Smooth muscle cell (in vitro differentiated cells): Measurements from ENCODE around the gene SYNDIG1. TPM values are rescaled to one million over a fixed set of nuclear protein-coding genes. Genes with fewer than 3 reads are reported as not detected.

Source experiments
- DNase-seq: peaks from one replicate; lab custom pipeline; 2025; ENCODE audit not compliant: unreplicated experiment; lab: John Stamatoyannopoulos, UW
- H2AFZ ChIP-seq: fragments of 200-600 bp; sonication (generic); 2 replicates; pipeline ENCODE4 v1.6.0; 2016; ENCODE audit warnings: antibody characterized with exemption, low read depth, mild to moderate bottlenecking
- H3F3A ChIP-seq: fragments of 200-600 bp; sonication (generic); 2 replicates; pipeline ENCODE4 v1.6.0; 2017; ENCODE audit warnings: antibody characterized with exemption, low read depth
- H3K27ac ChIP-seq: fragments of 200-600 bp; sonication (generic); 2 replicates; pipeline ENCODE4 v1.5.1; 2016; ENCODE audit warnings: low read depth, mild to moderate bottlenecking
- H3K27me3 ChIP-seq: fragments of 200-600 bp; sonication (generic); 2 replicates; pipeline ENCODE4 v1.6.1; 2016; ENCODE audit warnings: low read depth, mild to moderate bottlenecking
- H3K36me3 ChIP-seq: fragments of 200-600 bp; sonication (generic); 2 replicates; pipeline ENCODE4 v1.5.1; 2016; ENCODE audit warnings: low read depth
- H3K4me1 ChIP-seq: fragments of 200-600 bp; sonication (generic); 2 replicates; pipeline ENCODE4 v1.5.1; 2016; ENCODE audit warnings: low read depth
- H3K4me2 ChIP-seq: fragments of 200-600 bp; sonication (generic); 2 replicates; pipeline ENCODE4 v1.6.0; 2016; ENCODE audit warnings: mild to moderate bottlenecking
- H3K4me3 ChIP-seq: fragments of 200-600 bp; sonication (generic); 2 replicates; pipeline ENCODE4 v1.5.1; 2016; ENCODE audit warnings: mild to moderate bottlenecking
- H3K79me2 ChIP-seq: fragments of 200-600 bp; sonication (generic); 2 replicates; pipeline ENCODE4 v1.6.0; 2016; ENCODE audit warnings: low read depth, mild to moderate bottlenecking
- H3K9ac ChIP-seq: fragments of 200-600 bp; sonication (generic); 2 replicates; pipeline ENCODE4 v1.6.0; 2016; ENCODE audit warnings: low read depth
- H3K9me3 ChIP-seq: fragments of 200-600 bp; sonication (generic); replicated peaks from 2 replicates; pipeline ENCODE4 v1.5.1; 2016; ENCODE audit warnings: low read depth
- H4K20me1 ChIP-seq: fragments of 200-600 bp; sonication (generic); 2 replicates; pipeline ENCODE4 v1.6.0; 2016; ENCODE audit warnings: low read depth
- CTCF ChIP-seq: fragments of 200-600 bp; sonication (generic); IDR thresholded peaks from 2 replicates; pipeline ENCODE4 v1.5.1; 2017; ENCODE audit warnings: borderline replicate concordance, mild to moderate bottlenecking, antibody characterized with exemption; ENCODE audit not compliant: insufficient read depth, poor library complexity, severe bottlenecking
- WGBS: methylation state at CpG from one replicate; pipeline ENCODE4 v1.1.7; 2016; ENCODE audit warnings: low lambda C conversion rate; 5-methylcytosine and 5-hydroxymethylcytosine counted together
- polyA plus RNA-seq: library from polyadenylated mRNA; unstranded; fragments of >200 nt; fragmentation: Nextera tagmentation; extraction: Ambion mirVana; gene quantifications from 2 replicates; pipeline ENCODE4 v1.2.1, GENCODE V29; 2016
- total RNA-seq: library from RNA; depleted of rRNA; stranded (reverse); fragments of >200 nt; gene quantifications from 2 replicates; pipeline ENCODE4 v1.2.3, GENCODE V29; 2014

The SYNDIG1 gene
- total and polyA plus RNA-seq, 2 experiments from 2014 or later, result 1.8 to 2.2 TPM

GRCh38 chr20:24638591-24639548 is 169.4 kb downstream of the SYNDIG1 start:
- TF ChIP-seq CTCF, result no peak

GRCh38 chr20:24640276-24640675 is 170.8 kb downstream of the SYNDIG1 start:
- no peak overlapping the region for H3K4me2 ChIP-seq
- H3K27ac ChIP-seq, result no peak overlapping the region
- H3K4me3 ChIP-seq, result no peak overlapping the region
- no peak overlapping the region for H2AFZ ChIP-seq
- no peaks in the 10 kb centered on the region for H3K4me1 ChIP-seq
- H3K9me3 ChIP-seq, result no peaks in the 10 kb centered on the region
- no peaks in the 10 kb centered on the region for H3K36me3 ChIP-seq
- no peak for TF ChIP-seq CTCF
- H3F3A ChIP-seq, result no peaks in the 10 kb centered on the region
- no peak for DNase-seq
- 82% methylated on average over 2 of the region's 2 CpGs for WGBS
- no peaks in the 10 kb centered on the region for H4K20me1 ChIP-seq
- no peak overlapping the region for H3K9ac ChIP-seq
- no peaks in the 10 kb centered on the region for H3K27me3 ChIP-seq
- H3K79me2 ChIP-seq, result no peaks in the 10 kb centered on the region

More at GRCh38 chr20:24638591-24639548, 169.4 kb downstream of the SYNDIG1 start:
- 65% methylated on average over 12 of the region's 12 CpGs for WGBS
- Histone ChIP-seq H3F3A (peaks cover 5% of the 10 kb centered on the region), H3K9ac (no peak overlapping the region), H3K27me3 (no peaks in the 10 kb centered on the region), H3K4me2 (no peak overlapping the region), H2AFZ (no peak overlapping the region), H3K4me1 (peaks cover 8% of the 10 kb centered on the region), H3K9me3 (no peaks in the 10 kb centered on the region), H4K20me1 (no peaks in the 10 kb centered on the region), H3K79me2 (no peaks in the 10 kb centered on the region), H3K27ac (no peak overlapping the region), H3K4me3 (no peak overlapping the region), H3K36me3 (no peaks in the 10 kb centered on the region)
- no peak for DNase-seq

GRCh38 chr20:24640686-24641085 is 171.3 kb downstream of the SYNDIG1 start:
- Histone ChIP-seq H3F3A (no peaks in the 10 kb centered on the region), H3K27me3 (no peaks in the 10 kb centered on the region), H3K4me2 (no peak overlapping the region), H3K79me2 (no peaks in the 10 kb centered on the region), H3K4me3 (no peak overlapping the region), H2AFZ (no peak overlapping the region), H3K9me3 (no peaks in the 10 kb centered on the region), H3K9ac (no peak overlapping the region), H3K36me3 (no peaks in the 10 kb centered on the region), H3K27ac (no peak overlapping the region), H4K20me1 (no peaks in the 10 kb centered on the region), H3K4me1 (no peaks in the 10 kb centered on the region)
- 92% methylated on average over 6 of the region's 6 CpGs for WGBS
- DNase-seq, result no peak
- TF ChIP-seq CTCF, result no peak
